COR-L47 (cell line): ENCODE measurements around the gene ST6GALNAC4.

Experiments used
- DNase-seq: peaks from one replicate; lab custom pipeline; 2025; lab: John Stamatoyannopoulos, UW

ST6GALNAC4 gene

GRCh38 chr9:127929625-127929979 is 12.8 kb upstream of the ST6GALNAC4 start:
- DNase-seq = no peak

GRCh38 chr9:127928676-127929624 is 12.1 kb upstream of the ST6GALNAC4 start:
- DNase-seq = no peak

- peak; percentile 28 for DNase-seq
These were observed 11.3 kb upstream of the ST6GALNAC4 start for GRCh38 chr9:127927988-127928675.

GRCh38 chr9:127927201-127927987 is 10.6 kb upstream of the ST6GALNAC4 start:
- peak; percentile 64 for DNase-seq

- no peak for DNase-seq
These were observed 10.0 kb upstream of the ST6GALNAC4 start for GRCh38 chr9:127926906-127927200.

GRCh38 chr9:127925959-127926905 is 9.4 kb upstream of the ST6GALNAC4 start:
- no peak for DNase-seq

GRCh38 chr9:127924736-127925444 is 8.0 kb upstream of the ST6GALNAC4 start:
- no peak for DNase-seq

- no peak for DNase-seq
These were observed 6.9 kb upstream of the ST6GALNAC4 start for GRCh38 chr9:127923771-127924170.

- no peak for DNase-seq
These were observed 6.2 kb upstream of the ST6GALNAC4 start for GRCh38 chr9:127923046-127923445.

GRCh38 chr9:127921557-127922120 is 4.8 kb upstream of the ST6GALNAC4 start:
- DNase-seq = no peak

- DNase-seq = no peak
These were observed 4.0 kb upstream of the ST6GALNAC4 start for GRCh38 chr9:127920794-127921193.

- DNase-seq = no peak
These were observed 2.5 kb upstream of the ST6GALNAC4 start for GRCh38 chr9:127919253-127919815.

- DNase-seq = no peak
These were observed 1.6 kb upstream of the ST6GALNAC4 start for GRCh38 chr9:127918183-127919107.

- DNase-seq = no peak
These were observed 762 bp upstream of the ST6GALNAC4 start for GRCh38 chr9:127917603-127918002.

GRCh38 chr9:127915801-127916719 is 781 bp downstream of the ST6GALNAC4 start:
- DNase-seq = no peak

GRCh38 chr9:127915325-127915752 is 1.5 kb downstream of the ST6GALNAC4 start:
- DNase-seq = no peak

GRCh38 chr9:127913682-127914081 is 3.2 kb downstream of the ST6GALNAC4 start:
- DNase-seq = no peak

GRCh38 chr9:127912882-127913281 is 4.0 kb downstream of the ST6GALNAC4 start:
- DNase-seq = no peak
